Neural cell (in vitro differentiated cells): ENCODE measurements around the gene PPP1R13B.

Experiments used
- EP300 ChIP-seq: fragments of 450-650 bp; conservative IDR thresholded peaks from 2 replicates; pipeline ENCODE4 v1.6.1; 2014; ENCODE audit warnings: antibody characterized with exemption, mild to moderate bottlenecking, moderate library complexity; ENCODE audit not compliant: poor library complexity, severe bottlenecking
- EZH2 ChIP-seq: fragments of 200-600, 300-800 bp; shearing (Covaris generic), sonication (generic); IDR thresholded peaks from 2 replicates; pipeline ENCODE4 v1.6.1; 2014; ENCODE audit warnings: antibody characterized with exemption, low read length, borderline replicate concordance, mild to moderate bottlenecking; ENCODE audit not compliant: insufficient read depth, poor library complexity, severe bottlenecking
- POLR2AphosphoS5 ChIP-seq: IDR thresholded peaks from 2 replicates; pipeline ENCODE4 v1.6.1; 2012
- RAD21 ChIP-seq: fragments of 450-650 bp; conservative IDR thresholded peaks from 2 replicates; pipeline ENCODE4 v1.6.1; 2014; ENCODE audit warnings: antibody characterized with exemption, mild to moderate bottlenecking, moderate library complexity
- TAF1 ChIP-seq: IDR thresholded peaks from 2 replicates; pipeline ENCODE4 v1.6.1; 2012; ENCODE audit warnings: low read depth
- TF ChIP-seq, protein P1 (sequence below): fragments of 450-650 bp; IDR thresholded peaks from 2 replicates; pipeline ENCODE4 v1.5.1; 2014; ENCODE audit warnings: antibody characterized with exemption, mild to moderate bottlenecking, moderate library complexity; ENCODE audit not compliant: poor library complexity, severe bottlenecking

DNA sequence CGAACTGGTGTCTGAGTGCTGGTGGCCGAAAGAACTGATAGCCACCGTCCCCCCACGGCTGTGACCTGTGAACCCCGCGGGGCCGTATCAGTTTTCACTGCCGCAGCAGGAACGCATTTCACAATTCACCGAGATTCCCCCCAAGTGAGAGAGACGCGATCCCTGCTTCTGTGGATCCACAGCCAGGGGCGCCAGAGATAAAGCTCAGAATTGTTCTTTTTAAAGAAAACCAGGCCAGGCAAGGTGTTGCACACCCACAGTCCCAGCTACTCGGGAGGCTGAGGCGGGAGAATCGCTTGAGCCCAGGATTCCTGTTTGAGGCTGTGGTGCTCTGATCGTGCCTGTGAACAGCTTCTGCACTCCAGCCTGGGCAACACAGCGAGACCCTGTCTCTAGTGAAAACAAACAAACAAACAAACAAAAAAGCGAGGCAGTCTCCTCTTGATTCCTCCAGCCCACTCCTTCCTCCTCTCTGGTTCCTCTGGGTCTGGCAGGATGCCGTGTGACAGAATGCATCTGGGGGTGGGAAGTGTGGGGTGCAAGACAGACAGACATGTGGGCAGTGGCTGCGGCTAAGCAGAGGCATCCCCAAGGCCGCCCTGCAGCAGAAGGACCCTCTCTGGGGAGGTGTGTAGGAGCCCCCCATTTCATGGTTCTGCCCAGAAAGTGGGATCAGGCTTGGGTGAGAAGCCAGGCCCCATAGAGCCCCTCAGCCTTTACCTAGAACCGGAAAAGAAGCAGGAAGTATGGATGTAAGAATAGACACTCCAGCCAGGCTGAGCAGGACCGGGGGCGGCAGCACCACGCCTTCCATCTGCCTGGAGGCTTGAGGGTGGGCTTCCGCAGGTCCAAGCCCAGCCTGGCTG is 39.2 kb upstream of the PPP1R13B start:
- no peak for TF ChIP-seq EZH2
- TF ChIP-seq, protein P1, sequence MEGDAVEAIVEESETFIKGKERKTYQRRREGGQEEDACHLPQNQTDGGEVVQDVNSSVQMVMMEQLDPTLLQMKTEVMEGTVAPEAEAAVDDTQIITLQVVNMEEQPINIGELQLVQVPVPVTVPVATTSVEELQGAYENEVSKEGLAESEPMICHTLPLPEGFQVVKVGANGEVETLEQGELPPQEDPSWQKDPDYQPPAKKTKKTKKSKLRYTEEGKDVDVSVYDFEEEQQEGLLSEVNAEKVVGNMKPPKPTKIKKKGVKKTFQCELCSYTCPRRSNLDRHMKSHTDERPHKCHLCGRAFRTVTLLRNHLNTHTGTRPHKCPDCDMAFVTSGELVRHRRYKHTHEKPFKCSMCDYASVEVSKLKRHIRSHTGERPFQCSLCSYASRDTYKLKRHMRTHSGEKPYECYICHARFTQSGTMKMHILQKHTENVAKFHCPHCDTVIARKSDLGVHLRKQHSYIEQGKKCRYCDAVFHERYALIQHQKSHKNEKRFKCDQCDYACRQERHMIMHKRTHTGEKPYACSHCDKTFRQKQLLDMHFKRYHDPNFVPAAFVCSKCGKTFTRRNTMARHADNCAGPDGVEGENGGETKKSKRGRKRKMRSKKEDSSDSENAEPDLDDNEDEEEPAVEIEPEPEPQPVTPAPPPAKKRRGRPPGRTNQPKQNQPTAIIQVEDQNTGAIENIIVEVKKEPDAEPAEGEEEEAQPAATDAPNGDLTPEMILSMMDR, result peak; percentile 56
- no peak for TF ChIP-seq EP300
- no peak for TF ChIP-seq RAD21
- no peak for TF ChIP-seq TAF1
- no peak for TF ChIP-seq POLR2AphosphoS5
